Astrocyte of the cerebellum (primary cell): ENCODE results near the gene AMBRA1.

Source experiments
- DNase-seq: peaks from one replicate; pipeline ENCODE4 v3.0.0-alpha.2; 2011; ENCODE audit warnings: low read depth
- H3K4me3 ChIP-seq: 2 replicates; pipeline ENCODE4 v1.5.1; 2011; ENCODE audit warnings: mild to moderate bottlenecking, low read depth, low read length, moderate library complexity
- in situ Hi-C: cut with HindIII; loops from 2 replicates; pipeline ENCODE4 v1.10.0; 2017; ENCODE audit warnings: low sequenced_read_pairs
- TF ChIP-seq, protein P1 (sequence below): IDR thresholded peaks from 2 replicates; pipeline ENCODE4 v1.5.1; 2012; ENCODE audit warnings: low read length, low read depth, moderate library complexity, mild to moderate bottlenecking; ENCODE audit errors: missing control alignments

Gene AMBRA1

DNA sequence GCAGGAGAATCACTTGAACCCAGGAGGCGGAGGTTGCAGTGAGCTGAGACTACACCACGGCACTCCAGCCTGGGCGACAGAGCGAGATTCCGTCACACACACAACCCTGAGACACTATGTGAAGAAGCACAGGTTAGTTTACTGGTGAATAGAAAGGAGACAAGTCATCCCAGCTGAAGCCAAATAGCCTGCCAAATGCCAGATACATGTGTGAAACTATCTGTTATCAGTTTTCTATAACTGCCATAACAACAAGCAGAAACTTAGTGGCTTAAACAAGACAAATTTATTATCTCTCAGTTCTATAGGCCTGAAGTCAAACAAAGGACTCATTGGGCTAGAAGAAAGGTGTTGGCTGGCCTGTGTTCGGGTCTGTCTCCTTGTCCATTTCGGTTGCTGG is 114.2 kb downstream of the AMBRA1 start:
- TF ChIP-seq, protein P1, sequence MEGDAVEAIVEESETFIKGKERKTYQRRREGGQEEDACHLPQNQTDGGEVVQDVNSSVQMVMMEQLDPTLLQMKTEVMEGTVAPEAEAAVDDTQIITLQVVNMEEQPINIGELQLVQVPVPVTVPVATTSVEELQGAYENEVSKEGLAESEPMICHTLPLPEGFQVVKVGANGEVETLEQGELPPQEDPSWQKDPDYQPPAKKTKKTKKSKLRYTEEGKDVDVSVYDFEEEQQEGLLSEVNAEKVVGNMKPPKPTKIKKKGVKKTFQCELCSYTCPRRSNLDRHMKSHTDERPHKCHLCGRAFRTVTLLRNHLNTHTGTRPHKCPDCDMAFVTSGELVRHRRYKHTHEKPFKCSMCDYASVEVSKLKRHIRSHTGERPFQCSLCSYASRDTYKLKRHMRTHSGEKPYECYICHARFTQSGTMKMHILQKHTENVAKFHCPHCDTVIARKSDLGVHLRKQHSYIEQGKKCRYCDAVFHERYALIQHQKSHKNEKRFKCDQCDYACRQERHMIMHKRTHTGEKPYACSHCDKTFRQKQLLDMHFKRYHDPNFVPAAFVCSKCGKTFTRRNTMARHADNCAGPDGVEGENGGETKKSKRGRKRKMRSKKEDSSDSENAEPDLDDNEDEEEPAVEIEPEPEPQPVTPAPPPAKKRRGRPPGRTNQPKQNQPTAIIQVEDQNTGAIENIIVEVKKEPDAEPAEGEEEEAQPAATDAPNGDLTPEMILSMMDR, result no peak
- in situ Hi-C loops, result no loop called here
- no peak overlapping the region for H3K4me3 ChIP-seq
- DNase-seq, result no peak

DNA sequence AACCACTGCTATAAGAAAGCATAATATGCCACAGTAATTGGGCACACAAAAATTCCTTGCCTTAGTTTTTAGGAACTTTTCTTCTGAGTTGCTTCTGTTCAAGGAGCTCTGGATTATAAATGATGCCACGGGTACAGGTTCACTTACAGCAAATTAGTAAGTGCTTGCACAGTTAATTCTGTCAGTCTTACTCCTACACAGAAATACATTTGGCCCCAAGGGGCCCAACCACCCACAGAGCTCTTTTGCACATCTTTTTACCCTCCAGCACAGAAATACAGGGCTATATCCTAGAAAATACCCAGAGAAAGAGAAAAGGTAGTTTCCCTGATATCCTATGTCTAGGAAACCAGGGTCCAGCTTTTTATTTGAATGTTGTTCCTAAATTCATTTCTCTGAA is 115.6 kb downstream of the AMBRA1 start:
- H3K4me3 ChIP-seq, result no peak overlapping the region
- TF ChIP-seq, protein P1, result no peak
- no peak for DNase-seq
- in situ Hi-C loops, result no loop called here

DNA sequence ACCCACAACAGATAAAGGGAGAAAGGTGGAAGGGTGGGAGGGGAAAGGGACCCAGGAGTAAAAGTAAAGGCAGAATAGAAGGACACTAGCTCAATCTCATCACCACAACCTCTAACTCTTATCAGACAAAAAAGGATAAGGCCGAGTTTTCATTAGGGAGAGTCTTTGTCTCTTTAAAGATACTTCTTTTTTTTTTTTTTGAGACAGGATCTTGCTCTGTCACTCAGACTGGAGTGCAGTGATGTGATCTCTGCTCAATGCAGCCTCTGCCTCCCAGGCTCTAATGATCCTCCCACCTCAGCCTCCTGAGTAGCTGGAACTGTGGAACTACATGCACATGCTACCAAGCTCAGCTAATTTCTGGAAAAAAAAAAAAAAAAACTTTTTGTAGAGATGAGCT is 116.7 kb downstream of the AMBRA1 start:
- TF ChIP-seq, protein P1, result no peak
- in situ Hi-C loops, result no loop called here
- DNase-seq, result no peak
- no peak overlapping the region for H3K4me3 ChIP-seq

DNA sequence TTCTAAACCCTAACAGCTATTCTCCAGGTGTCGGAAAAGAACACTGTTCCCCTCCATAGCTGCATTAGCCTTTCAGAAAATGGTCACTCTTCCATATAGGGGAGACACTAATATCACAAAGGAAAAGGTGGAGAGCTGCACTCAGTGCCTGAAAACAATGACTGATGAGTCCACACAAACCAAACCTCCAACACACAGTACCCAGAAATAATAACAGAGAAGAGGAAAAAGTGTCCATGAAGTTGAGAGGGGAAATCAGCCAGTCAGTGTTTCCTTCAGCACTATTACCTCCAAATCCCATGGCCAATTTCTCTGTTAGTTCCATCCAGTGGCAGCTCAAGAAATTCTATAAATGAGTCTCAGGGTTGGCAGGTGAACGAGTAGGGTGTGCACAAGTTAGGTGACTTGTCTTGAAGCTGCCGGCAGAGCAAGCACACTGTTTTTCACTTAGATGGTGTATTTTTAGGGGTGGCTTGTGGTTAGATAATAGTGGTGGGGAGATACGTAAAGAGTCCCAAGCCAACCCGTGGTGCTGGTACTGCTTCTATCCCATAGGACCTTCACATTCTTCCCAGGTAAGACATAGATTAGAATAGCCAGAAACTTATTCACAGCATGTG is 117.8 kb downstream of the AMBRA1 start:
- H3K4me3 ChIP-seq, result no peak overlapping the region
- in situ Hi-C loops, result no loop called here
- DNase-seq, result no peak
- TF ChIP-seq, protein P1, result no peak

DNA sequence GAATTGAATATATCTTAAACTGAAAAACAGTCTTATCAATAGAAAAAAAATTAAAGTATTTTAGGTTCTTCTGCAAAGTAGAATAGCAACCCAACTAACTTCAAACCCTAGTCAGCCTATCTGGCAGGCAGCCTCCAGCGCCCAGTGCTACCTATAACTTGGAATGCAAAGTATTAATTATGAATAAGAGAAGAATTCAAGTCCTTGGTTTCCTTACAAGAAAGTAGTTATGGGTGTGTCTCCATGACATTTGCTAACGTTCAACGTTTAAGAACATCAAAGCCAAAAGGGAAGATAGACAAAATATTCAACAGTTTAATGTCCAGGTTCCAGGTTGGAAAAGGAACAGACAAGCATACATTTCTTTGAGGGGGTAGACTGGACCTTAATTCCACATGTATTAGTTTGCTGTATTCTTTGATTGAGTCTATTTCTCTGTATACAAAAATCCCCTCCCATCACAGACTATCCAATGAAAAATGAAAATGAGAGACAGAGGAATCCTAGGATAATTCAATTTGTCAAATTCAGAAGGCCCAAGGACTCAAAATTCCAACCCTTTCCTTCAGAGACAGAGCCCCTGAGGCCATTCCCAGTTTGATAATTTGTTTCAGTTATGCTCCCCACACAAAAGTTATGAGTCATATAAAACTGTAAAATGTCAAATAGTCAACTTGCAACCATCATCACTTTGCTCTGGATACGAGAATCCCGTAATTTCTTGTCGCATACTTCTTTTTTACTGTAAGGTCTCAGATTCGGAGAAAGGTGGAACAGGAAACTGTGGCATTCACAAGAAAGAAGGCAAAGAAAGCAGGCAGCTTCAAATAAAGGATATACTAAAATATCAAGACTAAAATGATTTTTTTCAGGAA is 118.5 kb downstream of the AMBRA1 start:
- DNase-seq, result no peak
- in situ Hi-C loops, result no loop called here
- TF ChIP-seq, protein P1, result no peak
- no peak overlapping the region for H3K4me3 ChIP-seq

DNA sequence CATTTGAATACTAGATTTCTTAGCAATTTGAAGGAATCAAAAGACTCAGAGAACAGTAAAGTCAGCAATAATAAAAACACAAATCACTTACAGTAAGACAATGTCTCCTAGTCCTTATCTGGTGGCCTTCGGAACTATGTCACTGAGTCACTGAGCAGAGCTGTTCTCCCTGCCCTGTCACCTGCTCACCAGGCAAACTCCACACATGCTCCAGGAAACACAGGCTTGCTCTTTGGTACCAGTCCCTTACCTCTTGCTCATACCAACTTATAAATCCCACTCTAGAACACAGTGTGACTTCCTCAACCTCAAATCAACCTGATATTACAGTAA is 121.2 kb downstream of the AMBRA1 start:
- H3K4me3 ChIP-seq, result no peak overlapping the region
- TF ChIP-seq, protein P1, result no peak
- DNase-seq, result no peak
- in situ Hi-C loops, result loop anchor here (5.0 kb wide), 1 partner anchor 95 kb away; no protein-coding TSS in a partner anchor
